GM12878 (cell line): ENCODE results near the gene CD48. TPM values are rescaled to one million over a fixed set of nuclear protein-coding genes. Genes with fewer than 3 reads are reported as not detected.
A peak's percentile ranks its signal among the peaks of the same experiment; 100 is the strongest.

Experiments used
- BHLHE40 ChIP-seq, 2 experiments: fragments of 450-650 bp in 1 of 2; IDR thresholded peaks; 2 replicates each; pipeline ENCODE4 v1.6.1; 2011 to 2017; ENCODE audit warnings: low read depth in 2 of 2, borderline replicate concordance in 1 of 2, improper control_type of control experiment in 1 of 2, low read length in 1 of 2, mild to moderate bottlenecking in 1 of 2
- POLR2AphosphoS5 ChIP-seq: IDR thresholded peaks from 2 replicates; pipeline ENCODE4 v1.6.1; 2011; ENCODE audit warnings: mild to moderate bottlenecking, low read length, inconsistent platforms
- POU2F2 ChIP-seq: IDR thresholded peaks from 3 replicates; pipeline ENCODE4 v1.6.1; 2011; ENCODE audit warnings: low read depth, mild to moderate bottlenecking, low read length, borderline replicate concordance
- RUNX3 ChIP-seq: IDR thresholded peaks from 2 replicates; pipeline ENCODE4 v1.6.1; 2012; ENCODE audit warnings: low read length, inconsistent platforms
- polyA plus RNA-seq, 11 experiments: library from polyadenylated mRNA; depleted of rRNA in 4 of 11; unstranded in 6 of 11; stranded (reverse) in 5 of 11; fragments of >200 nt; fragmentation: Nextera tagmentation in 4 of 11; fragmentation: Illumina TruSeq in 1 of 11; extraction: Ambion mirVana in 4 of 11; extraction: Trizol in 1 of 11; gene quantifications; 1 replicate in 1 of 11; 2 replicates in 10 of 11; pipeline versions ENCODE4 v1.2.1 to v1.2.3, GENCODE V29; 2011 to 2016; ENCODE audit warnings: inconsistent platforms in 2 of 11, missing spikeins in 2 of 11, low read depth in 1 of 11
- total RNA-seq, 4 experiments: library from RNA; depleted of rRNA in 3 of 4; stranded (reverse); fragments of >200 nt in 3 of 4; fragmentation: Illumina TruSeq in 1 of 4; extraction: Trizol in 1 of 4; gene quantifications; 2 replicates each; pipeline versions ENCODE4 v1.2.1 to v1.2.3, GENCODE V29; 2013 to 2021
- TF ChIP-seq, protein P1 (sequence below): fragments of 450-650 bp; conservative IDR thresholded peaks from 2 replicates; pipeline ENCODE4 v1.6.1; 2017; ENCODE audit warnings: mild to moderate bottlenecking, moderate library complexity
- TF ChIP-seq, protein P2 (sequence below): fragments of 450-650 bp; IDR thresholded peaks from 2 replicates; pipeline ENCODE4 v1.6.1; 2017; ENCODE audit warnings: low read depth, mild to moderate bottlenecking, moderate library complexity
- TF ChIP-seq, protein P3 (sequence below): IDR thresholded peaks from 2 replicates; pipeline ENCODE4 v1.6.1; 2012; ENCODE audit warnings: low read depth, low read length, improper control_type of control experiment
- TF ChIP-seq, protein P4 (sequence below): fragments of 450-650 bp; IDR thresholded peaks from 2 replicates; pipeline ENCODE4 v1.6.1; 2017; ENCODE audit warnings: mild to moderate bottlenecking, moderate library complexity
- TF ChIP-seq, protein P5 (sequence below): IDR thresholded peaks from 2 replicates; pipeline ENCODE4 v1.6.1; 2012; ENCODE audit warnings: mild to moderate bottlenecking, low read depth, low read length
- TF ChIP-seq, protein P6 (sequence below): fragments of 450-650 bp; formaldehyde crosslinking; IDR thresholded peaks from 2 replicates; pipeline ENCODE4 v1.4.0; 2020; ENCODE audit warnings: mild to moderate bottlenecking, moderate library complexity
- TF ChIP-seq, protein P7 (sequence below): fragments of 450-650 bp; IDR thresholded peaks from 2 replicates; pipeline ENCODE4 v1.6.1; 2016; ENCODE audit warnings: mild to moderate bottlenecking

Gene CD48
- total and polyA plus RNA-seq, 10 of the 15 experiments (the other 5 are each of a cell fraction or from before 2014, with no cell fraction given) = 302 to 1,315 (median 430) TPM

DNA sequence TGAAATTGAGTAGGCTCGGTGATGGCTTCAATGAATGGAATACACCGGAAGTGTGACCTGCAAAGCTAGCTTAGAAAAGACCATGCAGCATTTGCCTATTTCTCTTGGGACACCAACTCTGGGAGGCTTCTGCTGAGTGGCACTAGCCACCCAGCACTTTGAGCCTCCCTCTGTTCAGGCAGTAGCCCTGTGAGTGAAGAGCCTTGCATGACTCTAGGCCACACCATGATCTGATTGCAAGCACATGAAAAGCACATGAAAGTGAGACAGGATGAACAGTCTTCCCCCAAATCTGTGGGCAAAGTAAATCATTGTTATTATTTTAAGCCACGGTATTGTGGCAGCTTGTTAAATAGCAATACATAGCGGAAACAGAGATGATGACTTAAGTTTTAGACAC is 2.8 kb downstream of the CD48 start (continued):
- TF ChIP-seq, protein P1, sequence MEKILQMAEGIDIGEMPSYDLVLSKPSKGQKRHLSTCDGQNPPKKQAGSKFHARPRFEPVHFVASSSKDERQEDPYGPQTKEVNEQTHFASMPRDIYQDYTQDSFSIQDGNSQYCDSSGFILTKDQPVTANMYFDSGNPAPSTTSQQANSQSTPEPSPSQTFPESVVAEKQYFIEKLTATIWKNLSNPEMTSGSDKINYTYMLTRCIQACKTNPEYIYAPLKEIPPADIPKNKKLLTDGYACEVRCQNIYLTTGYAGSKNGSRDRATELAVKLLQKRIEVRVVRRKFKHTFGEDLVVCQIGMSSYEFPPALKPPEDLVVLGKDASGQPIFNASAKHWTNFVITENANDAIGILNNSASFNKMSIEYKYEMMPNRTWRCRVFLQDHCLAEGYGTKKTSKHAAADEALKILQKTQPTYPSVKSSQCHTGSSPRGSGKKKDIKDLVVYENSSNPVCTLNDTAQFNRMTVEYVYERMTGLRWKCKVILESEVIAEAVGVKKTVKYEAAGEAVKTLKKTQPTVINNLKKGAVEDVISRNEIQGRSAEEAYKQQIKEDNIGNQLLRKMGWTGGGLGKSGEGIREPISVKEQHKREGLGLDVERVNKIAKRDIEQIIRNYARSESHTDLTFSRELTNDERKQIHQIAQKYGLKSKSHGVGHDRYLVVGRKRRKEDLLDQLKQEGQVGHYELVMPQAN = no peak
- TF ChIP-seq, protein P2, sequence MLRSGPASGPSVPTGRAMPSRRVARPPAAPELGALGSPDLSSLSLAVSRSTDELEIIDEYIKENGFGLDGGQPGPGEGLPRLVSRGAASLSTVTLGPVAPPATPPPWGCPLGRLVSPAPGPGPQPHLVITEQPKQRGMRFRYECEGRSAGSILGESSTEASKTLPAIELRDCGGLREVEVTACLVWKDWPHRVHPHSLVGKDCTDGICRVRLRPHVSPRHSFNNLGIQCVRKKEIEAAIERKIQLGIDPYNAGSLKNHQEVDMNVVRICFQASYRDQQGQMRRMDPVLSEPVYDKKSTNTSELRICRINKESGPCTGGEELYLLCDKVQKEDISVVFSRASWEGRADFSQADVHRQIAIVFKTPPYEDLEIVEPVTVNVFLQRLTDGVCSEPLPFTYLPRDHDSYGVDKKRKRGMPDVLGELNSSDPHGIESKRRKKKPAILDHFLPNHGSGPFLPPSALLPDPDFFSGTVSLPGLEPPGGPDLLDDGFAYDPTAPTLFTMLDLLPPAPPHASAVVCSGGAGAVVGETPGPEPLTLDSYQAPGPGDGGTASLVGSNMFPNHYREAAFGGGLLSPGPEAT = peak; percentile 15; the same call in 1 of the 2 replicates
- TF ChIP-seq POU2F2 = peak; percentile 75; the same call in 2 of the 3 replicates
- TF ChIP-seq BHLHE40 (IDR thresholded peaks at IDR 0.05; ENCODE audit: borderline replicate concordance in 1 of 2, low read depth in 2 of 2, low read length in 1 of 2) = peak; percentile 36 to 57; a peak in 2 of 4 replicates
- peak; percentile 72 for TF ChIP-seq RUNX3
- TF ChIP-seq, protein P3, sequence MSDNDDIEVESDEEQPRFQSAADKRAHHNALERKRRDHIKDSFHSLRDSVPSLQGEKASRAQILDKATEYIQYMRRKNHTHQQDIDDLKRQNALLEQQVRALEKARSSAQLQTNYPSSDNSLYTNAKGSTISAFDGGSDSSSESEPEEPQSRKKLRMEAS = peak; percentile 16; the same call in 1 of the 2 replicates
- TF ChIP-seq, protein P4, sequence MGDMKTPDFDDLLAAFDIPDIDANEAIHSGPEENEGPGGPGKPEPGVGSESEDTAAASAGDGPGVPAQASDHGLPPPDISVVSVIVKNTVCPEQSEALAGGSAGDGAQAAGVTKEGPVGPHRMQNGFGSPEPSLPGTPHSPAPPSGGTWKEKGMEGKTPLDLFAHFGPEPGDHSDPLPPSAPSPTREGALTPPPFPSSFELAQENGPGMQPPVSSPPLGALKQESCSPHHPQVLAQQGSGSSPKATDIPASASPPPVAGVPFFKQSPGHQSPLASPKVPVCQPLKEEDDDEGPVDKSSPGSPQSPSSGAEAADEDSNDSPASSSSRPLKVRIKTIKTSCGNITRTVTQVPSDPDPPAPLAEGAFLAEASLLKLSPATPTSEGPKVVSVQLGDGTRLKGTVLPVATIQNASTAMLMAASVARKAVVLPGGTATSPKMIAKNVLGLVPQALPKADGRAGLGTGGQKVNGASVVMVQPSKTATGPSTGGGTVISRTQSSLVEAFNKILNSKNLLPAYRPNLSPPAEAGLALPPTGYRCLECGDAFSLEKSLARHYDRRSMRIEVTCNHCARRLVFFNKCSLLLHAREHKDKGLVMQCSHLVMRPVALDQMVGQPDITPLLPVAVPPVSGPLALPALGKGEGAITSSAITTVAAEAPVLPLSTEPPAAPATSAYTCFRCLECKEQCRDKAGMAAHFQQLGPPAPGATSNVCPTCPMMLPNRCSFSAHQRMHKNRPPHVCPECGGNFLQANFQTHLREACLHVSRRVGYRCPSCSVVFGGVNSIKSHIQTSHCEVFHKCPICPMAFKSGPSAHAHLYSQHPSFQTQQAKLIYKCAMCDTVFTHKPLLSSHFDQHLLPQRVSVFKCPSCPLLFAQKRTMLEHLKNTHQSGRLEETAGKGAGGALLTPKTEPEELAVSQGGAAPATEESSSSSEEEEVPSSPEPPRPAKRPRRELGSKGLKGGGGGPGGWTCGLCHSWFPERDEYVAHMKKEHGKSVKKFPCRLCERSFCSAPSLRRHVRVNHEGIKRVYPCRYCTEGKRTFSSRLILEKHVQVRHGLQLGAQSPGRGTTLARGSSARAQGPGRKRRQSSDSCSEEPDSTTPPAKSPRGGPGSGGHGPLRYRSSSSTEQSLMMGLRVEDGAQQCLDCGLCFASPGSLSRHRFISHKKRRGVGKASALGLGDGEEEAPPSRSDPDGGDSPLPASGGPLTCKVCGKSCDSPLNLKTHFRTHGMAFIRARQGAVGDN = 0 out of 2 replicates have a peak, but pooled peaks have one; percentile 51
- TF ChIP-seq, protein P5, sequence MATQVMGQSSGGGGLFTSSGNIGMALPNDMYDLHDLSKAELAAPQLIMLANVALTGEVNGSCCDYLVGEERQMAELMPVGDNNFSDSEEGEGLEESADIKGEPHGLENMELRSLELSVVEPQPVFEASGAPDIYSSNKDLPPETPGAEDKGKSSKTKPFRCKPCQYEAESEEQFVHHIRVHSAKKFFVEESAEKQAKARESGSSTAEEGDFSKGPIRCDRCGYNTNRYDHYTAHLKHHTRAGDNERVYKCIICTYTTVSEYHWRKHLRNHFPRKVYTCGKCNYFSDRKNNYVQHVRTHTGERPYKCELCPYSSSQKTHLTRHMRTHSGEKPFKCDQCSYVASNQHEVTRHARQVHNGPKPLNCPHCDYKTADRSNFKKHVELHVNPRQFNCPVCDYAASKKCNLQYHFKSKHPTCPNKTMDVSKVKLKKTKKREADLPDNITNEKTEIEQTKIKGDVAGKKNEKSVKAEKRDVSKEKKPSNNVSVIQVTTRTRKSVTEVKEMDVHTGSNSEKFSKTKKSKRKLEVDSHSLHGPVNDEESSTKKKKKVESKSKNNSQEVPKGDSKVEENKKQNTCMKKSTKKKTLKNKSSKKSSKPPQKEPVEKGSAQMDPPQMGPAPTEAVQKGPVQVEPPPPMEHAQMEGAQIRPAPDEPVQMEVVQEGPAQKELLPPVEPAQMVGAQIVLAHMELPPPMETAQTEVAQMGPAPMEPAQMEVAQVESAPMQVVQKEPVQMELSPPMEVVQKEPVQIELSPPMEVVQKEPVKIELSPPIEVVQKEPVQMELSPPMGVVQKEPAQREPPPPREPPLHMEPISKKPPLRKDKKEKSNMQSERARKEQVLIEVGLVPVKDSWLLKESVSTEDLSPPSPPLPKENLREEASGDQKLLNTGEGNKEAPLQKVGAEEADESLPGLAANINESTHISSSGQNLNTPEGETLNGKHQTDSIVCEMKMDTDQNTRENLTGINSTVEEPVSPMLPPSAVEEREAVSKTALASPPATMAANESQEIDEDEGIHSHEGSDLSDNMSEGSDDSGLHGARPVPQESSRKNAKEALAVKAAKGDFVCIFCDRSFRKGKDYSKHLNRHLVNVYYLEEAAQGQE = 0 out of 2 replicates have a peak, but pooled peaks have one; percentile 2
- TF ChIP-seq, protein P6, sequence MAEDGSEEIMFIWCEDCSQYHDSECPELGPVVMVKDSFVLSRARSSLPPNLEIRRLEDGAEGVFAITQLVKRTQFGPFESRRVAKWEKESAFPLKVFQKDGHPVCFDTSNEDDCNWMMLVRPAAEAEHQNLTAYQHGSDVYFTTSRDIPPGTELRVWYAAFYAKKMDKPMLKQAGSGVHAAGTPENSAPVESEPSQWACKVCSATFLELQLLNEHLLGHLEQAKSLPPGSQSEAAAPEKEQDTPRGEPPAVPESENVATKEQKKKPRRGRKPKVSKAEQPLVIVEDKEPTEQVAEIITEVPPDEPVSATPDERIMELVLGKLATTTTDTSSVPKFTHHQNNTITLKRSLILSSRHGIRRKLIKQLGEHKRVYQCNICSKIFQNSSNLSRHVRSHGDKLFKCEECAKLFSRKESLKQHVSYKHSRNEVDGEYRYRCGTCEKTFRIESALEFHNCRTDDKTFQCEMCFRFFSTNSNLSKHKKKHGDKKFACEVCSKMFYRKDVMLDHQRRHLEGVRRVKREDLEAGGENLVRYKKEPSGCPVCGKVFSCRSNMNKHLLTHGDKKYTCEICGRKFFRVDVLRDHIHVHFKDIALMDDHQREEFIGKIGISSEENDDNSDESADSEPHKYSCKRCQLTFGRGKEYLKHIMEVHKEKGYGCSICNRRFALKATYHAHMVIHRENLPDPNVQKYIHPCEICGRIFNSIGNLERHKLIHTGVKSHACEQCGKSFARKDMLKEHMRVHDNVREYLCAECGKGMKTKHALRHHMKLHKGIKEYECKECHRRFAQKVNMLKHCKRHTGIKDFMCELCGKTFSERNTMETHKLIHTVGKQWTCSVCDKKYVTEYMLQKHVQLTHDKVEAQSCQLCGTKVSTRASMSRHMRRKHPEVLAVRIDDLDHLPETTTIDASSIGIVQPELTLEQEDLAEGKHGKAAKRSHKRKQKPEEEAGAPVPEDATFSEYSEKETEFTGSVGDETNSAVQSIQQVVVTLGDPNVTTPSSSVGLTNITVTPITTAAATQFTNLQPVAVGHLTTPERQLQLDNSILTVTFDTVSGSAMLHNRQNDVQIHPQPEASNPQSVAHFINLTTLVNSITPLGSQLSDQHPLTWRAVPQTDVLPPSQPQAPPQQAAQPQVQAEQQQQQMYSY (CRISPR knock-in tag) = no peak
- TF ChIP-seq POLR2AphosphoS5 = peak; percentile 74
- TF ChIP-seq, protein P7, sequence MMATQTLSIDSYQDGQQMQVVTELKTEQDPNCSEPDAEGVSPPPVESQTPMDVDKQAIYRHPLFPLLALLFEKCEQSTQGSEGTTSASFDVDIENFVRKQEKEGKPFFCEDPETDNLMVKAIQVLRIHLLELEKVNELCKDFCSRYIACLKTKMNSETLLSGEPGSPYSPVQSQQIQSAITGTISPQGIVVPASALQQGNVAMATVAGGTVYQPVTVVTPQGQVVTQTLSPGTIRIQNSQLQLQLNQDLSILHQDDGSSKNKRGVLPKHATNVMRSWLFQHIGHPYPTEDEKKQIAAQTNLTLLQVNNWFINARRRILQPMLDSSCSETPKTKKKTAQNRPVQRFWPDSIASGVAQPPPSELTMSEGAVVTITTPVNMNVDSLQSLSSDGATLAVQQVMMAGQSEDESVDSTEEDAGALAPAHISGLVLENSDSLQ = peak; percentile 58
